Motor neuron (in vitro differentiated cells): ENCODE data around the gene MTRR. TPM values are rescaled to one million over a fixed set of nuclear protein-coding genes. Genes with fewer than 3 reads are reported as not detected.
A peak's percentile ranks its signal among the peaks of the same experiment; 100 is the strongest.
"Not testable (repeated sequence)": the region's sequence is repeated elsewhere in the genome, so short reads cannot be mapped to it uniquely, and the experiment has no call there.

ENCODE experiments used
- ATAC-seq, 8 experiments: fragments of 200-7000 bp; cut with Tn5 transposase; replicated peaks in 6 of 8; 2 replicates each; pipeline ENCODE4 v1.8.0; 2021; ENCODE audit warnings: mild to moderate bottlenecking in 8 of 8, moderate library complexity in 8 of 8
- H3K27ac ChIP-seq, 2 donors: fragments of 250-450 bp; sonication (Bioruptor Pico); 2 replicates each; pipeline ENCODE4 v1.9.0; 2021; ENCODE audit warnings: antibody characterized with exemption in 2 of 2, mild to moderate bottlenecking in 2 of 2, moderate library complexity in 1 of 2
- H3K4me1 ChIP-seq, 2 donors: fragments of 250-450 bp; sonication (Bioruptor Pico); replicated peaks in 1 of 2; 2 replicates each; pipeline ENCODE4 v1.6.1; 2021; ENCODE audit warnings: antibody characterized with exemption in 2 of 2, mild to moderate bottlenecking in 2 of 2, moderate library complexity in 1 of 2
- H3K4me3 ChIP-seq, 5 donors: fragments of 250-450 bp; sonication (Bioruptor Pico); 2 replicates each; pipeline ENCODE4 v1.9.0; 2021; ENCODE audit warnings: antibody characterized with exemption in 5 of 5, mild to moderate bottlenecking in 5 of 5, moderate library complexity in 4 of 5
- WGBS, 10 experiments: fragments of 450-650 bp; shearing (Covaris generic); methylation state at CpG; one replicate each; pipeline ENCODE4 v1.0.0; 2022; 5-methylcytosine and 5-hydroxymethylcytosine counted together
- in situ Hi-C, 9 experiments: fragments of 400-800 bp; cut with MboI; loops; one replicate each; pipeline ENCODE4 v1.15.0; 2021; ENCODE audit warnings: low sequenced_read_pairs in 9 of 9, low pct_unique_long_range_greater_than_20kb in 2 of 9; ENCODE audit not compliant: unreplicated experiment in 9 of 9
- total RNA-seq, 8 experiments: library from RNA; unstranded; fragments of 300-600 nt; gene quantifications; 2 replicates each; pipeline versions ENCODE4 v1.2.3 to v1.2.4, GENCODE V29; 2022

The MTRR gene
- total RNA-seq, 8 experiments from 2014 or later: 18.2 to 58.5 (median 35.1) TPM

DNA sequence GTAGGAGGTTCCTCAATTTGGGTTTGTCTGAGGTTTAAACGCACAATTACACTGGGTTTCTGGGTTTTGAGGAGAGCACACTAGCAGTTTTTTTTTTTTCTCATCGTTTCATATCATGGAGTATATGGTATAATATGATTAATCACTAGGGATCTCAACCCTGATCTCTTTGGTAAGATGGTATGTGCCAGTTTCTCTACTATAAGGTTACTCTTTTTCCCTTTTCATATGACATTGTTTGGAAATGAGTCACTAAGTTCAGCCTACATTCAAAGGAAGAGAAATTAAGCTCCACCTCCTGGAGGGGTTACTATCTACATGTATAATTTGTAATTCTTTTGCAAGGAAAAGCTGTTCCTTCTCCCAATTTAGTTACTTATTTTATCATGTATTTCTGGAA lies 35.2 kb downstream of the MTRR start:
- Histone ChIP-seq H3K27ac (no peak overlapping the region), H3K4me1 (no peaks in the 10 kb centered on the region), H3K4me3 (no peak overlapping the region)
- 83 to 100% (median 100%) methylated on average over 1 to 2 of the region's 2 CpGs; no CpG with 5 or more reads in 2 of the 10 experiments for WGBS, 10 experiments
- peak in 2 of 8 experiments; percentile 40 to 67 for ATAC-seq
- in situ Hi-C loops: loop anchor here in 2 of 9 experiments (25.0 kb wide), 2 partner anchors 1308 to 1633 kb away; partner anchors contain the start of gene SEMA5A (in 1 of the 2)

DNA sequence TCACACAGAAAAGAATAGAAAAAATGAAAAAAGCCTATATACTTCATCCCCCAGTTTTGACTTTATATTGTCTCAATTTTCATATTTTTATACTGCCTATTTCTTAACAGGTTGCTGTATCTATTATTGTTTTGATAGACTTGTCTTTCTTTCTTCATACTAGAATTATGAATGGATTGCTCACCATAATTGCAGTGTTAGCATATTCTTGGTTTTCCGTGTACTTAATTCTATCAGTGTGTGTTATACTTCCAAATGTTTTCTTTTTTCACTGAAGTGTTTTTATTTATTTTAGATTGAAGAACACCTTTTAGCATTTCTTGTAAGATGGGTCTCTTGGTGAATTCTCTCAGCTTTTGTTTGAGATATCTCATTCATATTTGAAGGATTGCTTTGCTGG lies 38.7 kb downstream of the MTRR start:
- no peak overlapping the region for H3K27ac ChIP-seq
- in situ Hi-C loops: loop anchor here in 2 of 9 experiments (25.0 kb wide), 2 partner anchors 1305 to 1630 kb away; partner anchors contain the start of gene SEMA5A (in 1 of the 2)
- H3K4me1 ChIP-seq: no peaks in the 10 kb centered on the region
- no peak overlapping the region for H3K4me3 ChIP-seq
- WGBS, 10 experiments: 68 to 100% (median 100%) methylated on average over 1 of the region's 1 CpG; no CpG with 5 or more reads in 1 of the 10 experiments
- ATAC-seq: no peak

DNA sequence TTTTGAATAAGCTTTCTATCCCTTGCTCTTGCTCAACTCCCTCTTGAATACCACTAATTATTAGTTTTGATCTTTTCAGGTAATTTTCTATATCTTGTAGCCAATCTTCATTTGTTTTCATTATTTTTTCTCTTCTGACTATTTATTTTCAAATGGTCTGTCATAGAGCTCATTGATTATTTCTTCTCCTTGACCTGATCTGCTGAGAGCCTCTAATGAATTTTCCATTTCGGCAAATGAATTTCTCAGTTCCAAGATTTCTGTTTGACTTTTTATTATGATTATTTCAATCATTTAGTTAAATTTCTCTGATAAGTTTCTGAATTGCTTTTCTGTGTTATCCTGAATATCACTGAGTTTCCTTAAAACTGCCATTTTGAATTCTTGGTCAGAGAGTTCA lies 39.4 kb downstream of the MTRR start:
- in situ Hi-C loops: loop anchor here in 2 of 9 experiments (25.0 kb wide), 2 partner anchors 1304 to 1629 kb away; partner anchors contain the start of gene SEMA5A (in 1 of the 2)
- H3K27ac ChIP-seq: no peak overlapping the region
- WGBS, 10 experiments: 91 to 100% (median 100%) methylated on average over 1 of the region's 1 CpG; no CpG with 5 or more reads in 1 of the 10 experiments
- no peak overlapping the region for H3K4me3 ChIP-seq
- ATAC-seq: no peak
- H3K4me1 ChIP-seq: no peaks in the 10 kb centered on the region

DNA sequence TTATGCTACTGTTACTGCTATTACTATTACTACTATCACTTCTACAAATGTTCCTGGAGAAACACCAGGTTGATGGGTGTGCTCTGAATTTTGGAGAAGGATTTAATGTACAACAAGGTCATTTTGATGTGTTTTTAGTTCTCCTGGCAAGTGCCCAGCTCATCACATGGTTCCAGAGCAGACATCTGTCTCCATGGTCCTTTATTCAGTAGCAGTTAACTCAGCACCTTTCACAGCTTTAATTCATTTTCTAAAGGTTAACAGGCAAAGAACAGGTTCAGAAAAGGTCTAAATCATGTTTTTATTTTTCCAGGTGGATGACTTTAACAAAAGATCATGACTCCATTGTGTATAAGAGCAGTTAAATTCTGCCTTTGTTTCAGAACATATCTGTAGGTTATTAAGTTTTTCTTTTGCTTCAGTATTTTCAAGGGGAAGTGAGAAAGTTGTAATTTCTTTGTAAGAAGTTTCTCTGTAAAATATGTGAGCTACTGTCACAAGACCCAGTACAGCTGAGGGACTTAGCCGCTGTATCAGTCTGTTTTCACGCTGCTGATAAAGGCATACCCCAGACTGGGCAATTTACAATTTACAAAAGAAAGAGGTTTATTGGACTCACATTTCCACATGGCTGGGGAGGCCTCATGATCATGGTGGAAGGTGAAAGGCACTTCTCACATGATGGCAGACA lies 41.9 kb downstream of the MTRR start:
- in situ Hi-C loops: loop anchor here in 2 of 9 experiments (25.0 kb wide), 2 partner anchors 1301 to 1626 kb away; partner anchors contain the start of gene SEMA5A (in 1 of the 2)
- Histone ChIP-seq H3K4me1 (no peaks in the 10 kb centered on the region), H3K4me3 (no peak overlapping the region), H3K27ac (no peak overlapping the region)
- 17 to 100% (median 93%) methylated on average over 1 to 2 of the region's 2 CpGs; no CpG with 5 or more reads in 2 of the 10 experiments for WGBS, 10 experiments
- no peak for ATAC-seq

DNA sequence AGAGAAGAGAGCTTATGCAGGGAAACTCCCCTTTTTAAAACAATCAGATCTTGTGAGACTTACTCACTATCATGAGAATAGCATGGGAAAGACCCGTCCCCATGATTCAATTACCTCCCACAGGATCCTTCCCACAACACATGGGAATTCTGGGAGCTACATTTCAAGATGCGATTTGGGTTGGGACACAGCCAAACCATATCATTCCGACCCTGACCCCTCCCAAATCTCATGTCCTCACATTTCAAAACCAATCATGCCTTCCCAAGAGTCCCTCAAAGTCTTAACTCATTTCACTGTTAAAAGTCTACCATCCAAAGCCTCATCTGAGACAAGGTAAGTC lies 42.5 kb downstream of the MTRR start:
- H3K4me3 ChIP-seq, H3K4me1 ChIP-seq, H3K27ac ChIP-seq, ATAC-seq: not testable (repeated sequence)
- WGBS, 10 experiments: 66 to 100% (median 90%) methylated on average over 1 to 3 of the region's 3 CpGs; no CpG with 5 or more reads in 3 of the 10 experiments
- in situ Hi-C loops: loop anchor here in 2 of 9 experiments (25.0 kb wide), 2 partner anchors 1301 to 1626 kb away; partner anchors contain the start of gene SEMA5A (in 1 of the 2)

DNA sequence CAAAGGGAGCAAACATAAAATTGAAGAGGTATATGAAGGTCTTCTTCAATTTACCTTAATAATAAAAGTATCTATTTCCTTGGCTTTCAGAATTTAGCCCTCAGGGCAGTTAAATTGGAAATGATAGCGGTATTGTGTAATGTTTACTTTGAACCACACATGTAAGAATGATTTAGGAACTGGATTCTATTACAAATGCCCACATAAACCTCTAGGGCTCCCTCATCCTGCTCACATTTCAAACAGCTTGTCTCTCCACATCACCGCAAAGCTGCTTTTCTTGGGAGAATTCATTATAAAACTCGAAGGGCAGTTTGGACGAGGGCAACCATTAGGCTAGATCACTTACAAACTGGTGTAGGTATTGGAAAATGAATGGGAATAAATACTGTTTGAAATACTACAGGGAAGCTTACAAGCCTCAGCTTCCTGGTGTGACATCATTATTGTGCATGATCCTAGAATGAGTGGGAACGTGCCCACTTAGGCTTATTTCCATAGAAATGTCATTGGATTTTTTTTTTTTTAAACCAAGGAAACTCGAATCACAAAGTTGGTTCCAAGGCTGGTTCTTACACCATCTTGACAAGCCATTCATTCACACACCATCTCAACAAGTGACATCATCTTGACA lies 47.3 kb downstream of the MTRR start:
- in situ Hi-C loops: loop anchor here in 2 of 9 experiments (25.0 kb wide), 2 partner anchors 1296 to 1621 kb away; partner anchors contain the start of gene SEMA5A (in 1 of the 2)
- no peak for ATAC-seq
- no peaks in the 10 kb centered on the region for H3K4me1 ChIP-seq
- 0 to 94% (median 73%) methylated on average over 2 to 6 of the region's 6 CpGs; no CpG with 5 or more reads in 1 of the 10 experiments for WGBS, 10 experiments
- H3K27ac ChIP-seq: no peak overlapping the region
- no peak overlapping the region for H3K4me3 ChIP-seq

DNA sequence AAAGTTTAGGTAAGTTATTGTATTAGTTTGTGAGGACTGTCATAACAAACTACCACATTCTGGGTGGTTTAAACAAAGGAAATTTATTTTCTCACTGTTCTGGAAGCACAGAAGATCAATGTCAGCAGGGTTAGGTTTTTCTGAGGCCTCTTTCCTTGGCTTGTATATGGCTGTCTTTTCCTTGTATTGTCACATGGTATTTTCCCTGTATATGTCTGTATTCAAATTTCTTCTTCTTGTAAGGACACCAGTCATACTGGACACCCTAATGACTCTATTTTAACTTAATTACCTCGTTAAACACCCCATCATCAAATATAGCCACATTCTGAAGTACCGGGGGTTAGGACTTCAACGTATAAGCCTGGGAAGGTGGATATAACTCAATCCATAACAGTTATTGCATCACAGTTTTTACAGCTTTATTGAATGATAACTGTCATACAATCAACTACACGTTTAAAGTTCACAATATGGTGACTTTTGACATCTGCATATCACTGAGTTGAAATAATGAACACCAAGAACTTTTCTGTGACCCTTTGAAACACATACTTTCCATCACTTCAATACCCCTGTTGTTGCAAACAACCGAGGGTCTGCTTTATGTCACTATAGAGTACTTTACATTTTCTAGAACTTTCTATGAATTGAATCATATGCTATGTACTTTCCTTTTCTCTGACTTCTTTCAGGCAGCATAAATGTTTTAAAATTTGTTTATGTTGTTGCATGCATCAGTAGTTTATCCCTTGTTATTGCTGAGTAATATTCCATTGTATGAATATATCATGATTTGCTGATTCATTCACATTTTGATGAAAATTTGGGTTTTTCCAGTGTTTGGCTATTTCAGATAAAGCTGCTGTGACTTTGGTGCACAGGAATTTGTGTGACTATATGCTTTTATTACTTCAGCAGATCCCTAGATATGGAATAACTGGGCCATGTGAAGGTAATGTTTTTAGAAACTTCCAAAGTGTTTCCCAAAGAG lies 48.5 kb downstream of the MTRR start:
- H3K4me1 ChIP-seq: no peaks in the 10 kb centered on the region
- WGBS, 10 experiments: 6 to 100% (median 66%) methylated on average over 1 to 5 of the region's 5 CpGs
- H3K4me3 ChIP-seq: no peak overlapping the region
- no peak overlapping the region for H3K27ac ChIP-seq
- ATAC-seq: no peak
- in situ Hi-C loops: loop anchor here in 2 of 9 experiments (25.0 kb wide), 2 partner anchors 1295 to 1620 kb away; partner anchors contain the start of gene SEMA5A (in 1 of the 2)

DNA sequence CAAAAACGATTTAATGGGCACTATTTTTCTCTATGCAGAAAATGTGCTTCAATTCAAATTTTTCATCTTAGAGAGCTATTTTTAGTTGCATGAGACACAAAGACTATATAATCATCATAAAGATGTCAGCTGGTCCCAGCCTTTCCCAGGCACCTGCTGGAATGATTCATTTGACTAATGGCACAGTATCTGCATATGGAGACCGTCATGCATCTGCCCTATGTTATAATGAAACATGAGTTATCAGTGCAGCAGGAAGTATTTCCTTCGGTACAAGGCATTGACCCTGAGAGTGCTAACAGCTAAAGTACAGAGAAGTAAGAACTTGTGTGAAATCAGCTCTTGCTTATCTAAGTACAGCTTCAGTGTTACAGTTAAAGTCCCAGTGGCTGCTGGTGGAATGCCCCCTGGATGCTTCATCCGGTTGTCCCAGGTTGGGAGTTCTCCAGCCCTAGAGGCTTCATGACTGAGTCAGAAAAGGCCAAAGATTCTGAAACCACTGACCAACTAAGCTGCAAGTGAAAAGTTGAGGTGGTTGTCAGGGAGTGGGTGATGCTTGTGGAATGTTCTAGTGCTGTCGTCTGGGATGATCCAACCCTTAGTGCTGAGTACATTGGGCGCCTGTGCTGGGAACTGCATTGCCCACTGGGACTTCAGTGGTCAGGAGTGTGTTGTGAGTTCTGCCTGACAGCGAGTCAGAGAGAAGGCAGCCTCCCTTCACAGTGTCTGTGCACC lies 57.2 kb downstream of the MTRR start:
- Histone ChIP-seq H3K4me3 (no peak overlapping the region), H3K4me1 (peaks cover 0 to 9% of the 10 kb centered on the region in 2 donors), H3K27ac (no peak overlapping the region)
- ATAC-seq: peak; percentile 77 to 93 (median 84)
- in situ Hi-C loops: loop anchor here in 2 of 9 experiments (25.0 kb wide), 2 partner anchors 311 to 411 kb away; no protein-coding TSS in a partner anchor
- 0 to 80% (median 30%) methylated on average over 1 to 5 of the region's 7 CpGs; no CpG with 5 or more reads in 2 of the 10 experiments for WGBS, 10 experiments

DNA sequence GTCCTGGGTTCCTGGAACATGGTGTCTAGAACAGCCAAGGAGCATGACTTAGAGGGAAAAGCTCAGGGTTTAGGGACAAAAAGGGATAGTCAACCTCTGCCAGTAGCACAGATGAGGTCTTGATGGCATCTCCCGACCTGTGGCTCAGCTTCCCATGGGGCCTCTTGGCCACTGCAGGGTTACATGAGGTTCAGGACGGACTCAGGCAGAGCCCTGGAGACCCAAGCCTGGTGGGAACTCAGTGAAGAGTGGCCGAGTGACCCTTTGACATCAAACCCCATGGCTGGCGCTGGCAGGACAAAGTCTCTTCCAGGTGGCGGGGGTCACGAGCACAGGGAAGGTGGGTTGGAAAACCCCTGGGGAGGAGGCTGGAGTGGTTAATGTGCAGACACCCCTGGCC lies 57.8 kb downstream of the MTRR start:
- Histone ChIP-seq H3K4me1 (peaks cover 0 to 9% of the 10 kb centered on the region in 2 donors), H3K4me3 (no peak overlapping the region), H3K27ac (no peak overlapping the region)
- WGBS, 10 experiments: 60 to 100% (median 80%) methylated on average over 1 to 2 of the region's 6 CpGs; no CpG with 5 or more reads in 6 of the 10 experiments
- no peak for ATAC-seq
- in situ Hi-C loops: loop anchor here in 2 of 9 experiments (25.0 kb wide), 2 partner anchors 311 to 411 kb away; no protein-coding TSS in a partner anchor

DNA sequence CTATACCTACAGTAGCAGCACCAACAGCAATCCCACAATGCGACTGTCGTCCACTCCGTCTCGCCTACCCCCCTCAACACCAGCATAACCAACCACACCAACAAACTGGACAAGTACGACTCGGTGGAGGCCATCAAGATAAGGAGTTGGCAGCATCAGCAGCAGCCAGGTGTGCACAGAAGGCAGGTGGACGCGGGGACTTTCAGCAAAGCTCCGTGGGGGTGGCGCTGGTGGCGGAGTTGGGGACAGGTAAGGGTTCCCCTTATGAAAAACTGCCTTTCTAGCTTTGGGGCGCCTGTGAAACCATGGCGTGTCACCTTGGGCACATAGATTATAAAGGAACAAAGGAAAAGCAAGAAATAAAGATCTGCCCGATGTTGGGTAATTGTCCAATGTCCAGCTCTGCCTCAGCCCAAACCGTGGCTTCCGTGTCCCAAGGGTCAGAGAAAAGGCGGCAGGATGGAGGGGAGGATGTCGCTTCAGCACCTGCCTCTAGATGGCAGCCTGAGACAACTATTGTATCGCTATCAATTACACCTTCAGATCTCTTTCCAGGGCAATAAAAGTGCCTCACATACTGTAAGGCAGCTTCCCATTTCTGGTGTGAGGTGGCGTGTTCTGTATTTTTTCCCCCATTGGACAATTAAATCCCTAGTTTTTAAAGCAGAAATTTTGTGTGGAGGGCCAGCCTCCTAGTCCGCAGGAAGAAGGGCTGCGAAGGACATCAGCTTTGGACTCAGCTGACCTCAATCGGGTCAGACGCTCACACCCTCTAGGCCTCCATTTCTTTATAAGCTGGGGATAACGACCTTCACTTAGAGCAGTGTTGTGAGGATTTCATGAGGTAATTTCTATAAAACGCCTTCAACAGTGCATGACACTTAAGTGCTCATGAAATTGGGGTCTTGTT lies 58.8 kb downstream of the MTRR start:
- H3K4me1 ChIP-seq: peaks cover 0 to 9% of the 10 kb centered on the region in 2 donors
- H3K4me3 ChIP-seq: no peak overlapping the region
- in situ Hi-C loops: loop anchor here in 2 of 9 experiments (25.0 kb wide), 2 partner anchors 310 to 410 kb away; no protein-coding TSS in a partner anchor
- peak; percentile 78 to 90 (median 84) for ATAC-seq
- WGBS, 10 experiments: 19 to 84% (median 57%) methylated on average over 2 to 18 of the region's 26 CpGs; no CpG with 5 or more reads in 2 of the 10 experiments
- H3K27ac ChIP-seq: no peak overlapping the region

DNA sequence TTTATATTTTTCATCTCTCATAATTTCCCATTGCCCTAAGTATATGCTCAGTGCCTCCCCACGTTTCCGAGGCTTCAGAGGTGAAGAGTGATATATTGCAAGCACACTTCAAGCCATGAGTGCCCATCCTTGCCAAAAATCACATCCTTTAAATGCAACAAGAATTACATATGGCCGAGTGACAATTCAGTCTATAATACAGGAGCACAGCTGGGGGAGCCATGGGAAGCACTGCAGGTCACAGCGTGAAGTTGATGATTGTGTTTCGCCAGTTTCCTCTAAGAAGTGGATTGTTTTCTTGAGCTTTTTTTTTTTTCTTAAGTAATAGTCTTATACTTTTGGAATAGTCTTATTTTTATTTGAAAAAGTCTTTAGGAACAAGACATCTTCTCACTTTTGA lies 61.1 kb downstream of the MTRR start:
- no peak overlapping the region for H3K27ac ChIP-seq
- ATAC-seq: no peak
- H3K4me1 ChIP-seq: peaks cover 0 to 9% of the 10 kb centered on the region in 2 donors
- no peak overlapping the region for H3K4me3 ChIP-seq
- in situ Hi-C loops: loop anchor here in 2 of 9 experiments (25.0 kb wide), 2 partner anchors 307 to 407 kb away; no protein-coding TSS in a partner anchor
- whole genome bisulfite sequencing, 10 experiments: 0 to 90% (median 75%) methylated on average over 2 to 5 of the region's 5 CpGs; no CpG with 5 or more reads in 3 of the 10 experiments
